Measurements from ENCODE around the gene CLMN. TPM values are rescaled to one million over a fixed set of nuclear protein-coding genes. Genes with fewer than 3 reads are reported as not detected.
A peak's percentile ranks its signal among the peaks of the same experiment; 100 is the strongest.

Gene CLMN
- total and polyA plus RNA-seq, 2 of the 13 experiments (the other 11 are each of a cell fraction or from before 2014, with no cell fraction given): 15.1 to 16.7 TPM

DNA sequence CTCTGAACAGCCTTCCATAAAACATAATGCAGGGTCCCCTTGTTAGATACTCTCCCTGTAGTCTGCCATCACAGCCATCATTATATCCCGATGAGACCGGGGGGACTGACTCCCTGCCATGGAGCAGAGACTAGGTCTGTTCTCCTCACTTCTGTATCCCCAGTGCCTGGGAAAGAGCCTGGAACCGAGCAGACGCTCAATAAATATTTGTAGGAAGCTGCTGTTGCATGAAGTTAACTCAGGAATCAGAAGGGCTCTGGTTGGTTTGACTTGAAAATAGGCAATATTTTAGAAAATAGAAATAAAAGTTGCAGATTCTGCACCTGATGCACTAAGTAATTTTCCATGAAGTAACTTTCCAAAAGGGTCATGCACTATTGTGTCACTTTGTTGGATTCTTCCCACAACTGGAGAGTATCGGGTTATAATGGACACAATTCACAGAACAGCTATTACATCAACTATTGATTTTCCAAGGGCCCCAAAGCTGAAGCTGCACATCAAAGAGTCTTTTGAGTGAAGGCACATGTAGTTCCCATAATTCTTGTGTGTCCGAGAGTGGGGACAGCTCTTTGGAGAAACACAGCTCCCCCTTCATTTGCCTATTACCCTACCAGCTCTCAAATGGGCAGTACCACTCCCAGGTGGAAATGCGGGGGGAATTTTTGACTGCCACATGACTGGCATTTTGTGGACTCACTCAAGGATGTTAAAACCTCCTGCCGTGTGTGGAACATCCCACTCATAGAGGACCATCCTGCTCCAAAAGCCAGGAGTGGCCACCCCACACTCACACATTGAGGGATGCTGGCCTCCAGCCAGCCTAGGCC, 18.8 kb downstream of the CLMN start (continued):
- TF ChIP-seq, protein P1, sequence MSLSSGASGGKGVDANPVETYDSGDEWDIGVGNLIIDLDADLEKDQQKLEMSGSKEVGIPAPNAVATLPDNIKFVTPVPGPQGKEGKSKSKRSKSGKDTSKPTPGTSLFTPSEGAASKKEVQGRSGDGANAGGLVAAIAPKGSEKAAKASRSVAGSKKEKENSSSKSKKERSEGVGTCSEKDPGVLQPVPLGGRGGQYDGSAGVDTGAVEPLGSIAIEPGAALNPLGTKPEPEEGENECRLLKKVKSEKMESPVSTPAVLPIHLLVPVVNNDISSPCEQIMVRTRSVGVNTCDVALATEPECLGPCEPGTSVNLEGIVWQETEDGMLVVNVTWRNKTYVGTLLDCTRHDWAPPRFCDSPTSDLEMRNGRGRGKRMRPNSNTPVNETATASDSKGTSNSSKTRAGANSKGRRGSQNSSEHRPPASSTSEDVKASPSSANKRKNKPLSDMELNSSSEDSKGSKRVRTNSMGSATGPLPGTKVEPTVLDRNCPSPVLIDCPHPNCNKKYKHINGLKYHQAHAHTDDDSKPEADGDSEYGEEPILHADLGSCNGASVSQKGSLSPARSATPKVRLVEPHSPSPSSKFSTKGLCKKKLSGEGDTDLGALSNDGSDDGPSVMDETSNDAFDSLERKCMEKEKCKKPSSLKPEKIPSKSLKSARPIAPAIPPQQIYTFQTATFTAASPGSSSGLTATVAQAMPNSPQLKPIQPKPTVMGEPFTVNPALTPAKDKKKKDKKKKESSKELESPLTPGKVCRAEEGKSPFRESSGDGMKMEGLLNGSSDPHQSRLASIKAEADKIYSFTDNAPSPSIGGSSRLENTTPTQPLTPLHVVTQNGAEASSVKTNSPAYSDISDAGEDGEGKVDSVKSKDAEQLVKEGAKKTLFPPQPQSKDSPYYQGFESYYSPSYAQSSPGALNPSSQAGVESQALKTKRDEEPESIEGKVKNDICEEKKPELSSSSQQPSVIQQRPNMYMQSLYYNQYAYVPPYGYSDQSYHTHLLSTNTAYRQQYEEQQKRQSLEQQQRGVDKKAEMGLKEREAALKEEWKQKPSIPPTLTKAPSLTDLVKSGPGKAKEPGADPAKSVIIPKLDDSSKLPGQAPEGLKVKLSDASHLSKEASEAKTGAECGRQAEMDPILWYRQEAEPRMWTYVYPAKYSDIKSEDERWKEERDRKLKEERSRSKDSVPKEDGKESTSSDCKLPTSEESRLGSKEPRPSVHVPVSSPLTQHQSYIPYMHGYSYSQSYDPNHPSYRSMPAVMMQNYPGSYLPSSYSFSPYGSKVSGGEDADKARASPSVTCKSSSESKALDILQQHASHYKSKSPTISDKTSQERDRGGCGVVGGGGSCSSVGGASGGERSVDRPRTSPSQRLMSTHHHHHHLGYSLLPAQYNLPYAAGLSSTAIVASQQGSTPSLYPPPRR (CRISPR knock-in tag; IDR thresholded peaks at IDR 0.05; ENCODE audit: borderline replicate concordance): peak; percentile 63; the same call in 1 of the 2 replicates
- TF ChIP-seq ZNF510 (CRISPR knock-in tag; IDR thresholded peaks at IDR 0.05; ENCODE audit: low read depth) (no peak), KLF9 (CRISPR knock-in tag; IDR thresholded peaks at IDR 0.05; ENCODE audit: low read depth) (no peak), NR2C2 (CRISPR knock-in tag; IDR thresholded peaks at IDR 0.05; ENCODE audit: borderline replicate concordance) (peak; percentile 64; the same call in 1 of the 2 replicates), SIX4 (CRISPR knock-in tag; IDR thresholded peaks at IDR 0.05) (peak; percentile 80), HNRNPL (IDR thresholded peaks at IDR 0.05; ENCODE audit: low read depth, low read length) (0 out of 2 replicates have a peak, but pooled peaks have one; percentile 59), DNMT3B (CRISPR knock-in tag; conservative IDR thresholded peaks at IDR 0.05) (0 out of 2 replicates have a peak, but pooled peaks have one; percentile 73), ZNF337 (CRISPR knock-in tag; IDR thresholded peaks at IDR 0.05; ENCODE audit: borderline replicate concordance, low read depth) (no peak), BRCA1 (CRISPR knock-in tag; IDR thresholded peaks at IDR 0.05) (no peak; the same call in 1 of the 2 replicates), ZNF235 (CRISPR knock-in tag; IDR thresholded peaks at IDR 0.05; ENCODE audit: borderline replicate concordance) (no peak), ZNF564 (CRISPR knock-in tag; IDR thresholded peaks at IDR 0.05) (no peak), ZNF431 (CRISPR knock-in tag; IDR thresholded peaks at IDR 0.05; ENCODE audit: borderline replicate concordance, low read depth) (no peak), ZNF317 (CRISPR knock-in tag; IDR thresholded peaks at IDR 0.05) (no peak)
- TF ChIP-seq, protein P2, sequence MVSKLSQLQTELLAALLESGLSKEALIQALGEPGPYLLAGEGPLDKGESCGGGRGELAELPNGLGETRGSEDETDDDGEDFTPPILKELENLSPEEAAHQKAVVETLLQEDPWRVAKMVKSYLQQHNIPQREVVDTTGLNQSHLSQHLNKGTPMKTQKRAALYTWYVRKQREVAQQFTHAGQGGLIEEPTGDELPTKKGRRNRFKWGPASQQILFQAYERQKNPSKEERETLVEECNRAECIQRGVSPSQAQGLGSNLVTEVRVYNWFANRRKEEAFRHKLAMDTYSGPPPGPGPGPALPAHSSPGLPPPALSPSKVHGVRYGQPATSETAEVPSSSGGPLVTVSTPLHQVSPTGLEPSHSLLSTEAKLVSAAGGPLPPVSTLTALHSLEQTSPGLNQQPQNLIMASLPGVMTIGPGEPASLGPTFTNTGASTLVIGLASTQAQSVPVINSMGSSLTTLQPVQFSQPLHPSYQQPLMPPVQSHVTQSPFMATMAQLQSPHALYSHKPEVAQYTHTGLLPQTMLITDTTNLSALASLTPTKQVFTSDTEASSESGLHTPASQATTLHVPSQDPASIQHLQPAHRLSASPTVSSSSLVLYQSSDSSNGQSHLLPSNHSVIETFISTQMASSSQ (IDR thresholded peaks at IDR 0.05; ENCODE audit: low read depth): 0 out of 2 replicates have a peak, but pooled peaks have one; percentile 22
- TF ChIP-seq, protein P2 (CRISPR knock-in tag; IDR thresholded peaks at IDR 0.05; ENCODE audit: borderline replicate concordance): peak; percentile 27; the same call in 1 of the 2 replicates
- TF ChIP-seq, protein P3, sequence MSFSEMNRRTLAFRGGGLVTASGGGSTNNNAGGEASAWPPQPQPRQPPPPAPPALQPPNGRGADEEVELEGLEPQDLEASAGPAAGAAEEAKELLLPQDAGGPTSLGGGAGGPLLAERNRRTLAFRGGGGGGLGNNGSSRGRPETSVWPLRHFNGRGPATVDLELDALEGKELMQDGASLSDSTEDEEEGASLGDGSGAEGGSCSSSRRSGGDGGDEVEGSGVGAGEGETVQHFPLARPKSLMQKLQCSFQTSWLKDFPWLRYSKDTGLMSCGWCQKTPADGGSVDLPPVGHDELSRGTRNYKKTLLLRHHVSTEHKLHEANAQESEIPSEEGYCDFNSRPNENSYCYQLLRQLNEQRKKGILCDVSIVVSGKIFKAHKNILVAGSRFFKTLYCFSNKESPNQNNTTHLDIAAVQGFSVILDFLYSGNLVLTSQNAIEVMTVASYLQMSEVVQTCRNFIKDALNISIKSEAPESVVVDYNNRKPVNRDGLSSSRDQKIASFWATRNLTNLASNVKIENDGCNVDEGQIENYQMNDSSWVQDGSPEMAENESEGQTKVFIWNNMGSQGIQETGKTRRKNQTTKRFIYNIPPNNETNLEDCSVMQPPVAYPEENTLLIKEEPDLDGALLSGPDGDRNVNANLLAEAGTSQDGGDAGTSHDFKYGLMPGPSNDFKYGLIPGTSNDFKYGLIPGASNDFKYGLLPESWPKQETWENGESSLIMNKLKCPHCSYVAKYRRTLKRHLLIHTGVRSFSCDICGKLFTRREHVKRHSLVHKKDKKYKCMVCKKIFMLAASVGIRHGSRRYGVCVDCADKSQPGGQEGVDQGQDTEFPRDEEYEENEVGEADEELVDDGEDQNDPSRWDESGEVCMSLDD (CRISPR knock-in tag; IDR thresholded peaks at IDR 0.05; ENCODE audit: borderline replicate concordance): peak; percentile 87; the same call in 1 of the 2 replicates

Measured in HepG2 (cell line).